Astrocyte of the cerebellum (primary cell): Measurements from ENCODE around the gene POU6F2.

Source experiments
- DNase-seq: peaks from one replicate; pipeline ENCODE4 v3.0.0-alpha.2; 2011; ENCODE audit warnings: low read depth
- H3K4me3 ChIP-seq: 2 replicates; pipeline ENCODE4 v1.5.1; 2011; ENCODE audit warnings: mild to moderate bottlenecking, low read depth, low read length, moderate library complexity
- in situ Hi-C: cut with HindIII; loops from 2 replicates; pipeline ENCODE4 v1.10.0; 2017; ENCODE audit warnings: low sequenced_read_pairs
- TF ChIP-seq, protein P1 (sequence below): IDR thresholded peaks from 2 replicates; pipeline ENCODE4 v1.5.1; 2012; ENCODE audit warnings: low read length, low read depth, moderate library complexity, mild to moderate bottlenecking; ENCODE audit errors: missing control alignments

POU6F2 gene

GRCh38 chr7:39515534-39516228 lies 538.0 kb downstream of the POU6F2 start:
- no peak overlapping the region for H3K4me3 ChIP-seq
- TF ChIP-seq, protein P1, sequence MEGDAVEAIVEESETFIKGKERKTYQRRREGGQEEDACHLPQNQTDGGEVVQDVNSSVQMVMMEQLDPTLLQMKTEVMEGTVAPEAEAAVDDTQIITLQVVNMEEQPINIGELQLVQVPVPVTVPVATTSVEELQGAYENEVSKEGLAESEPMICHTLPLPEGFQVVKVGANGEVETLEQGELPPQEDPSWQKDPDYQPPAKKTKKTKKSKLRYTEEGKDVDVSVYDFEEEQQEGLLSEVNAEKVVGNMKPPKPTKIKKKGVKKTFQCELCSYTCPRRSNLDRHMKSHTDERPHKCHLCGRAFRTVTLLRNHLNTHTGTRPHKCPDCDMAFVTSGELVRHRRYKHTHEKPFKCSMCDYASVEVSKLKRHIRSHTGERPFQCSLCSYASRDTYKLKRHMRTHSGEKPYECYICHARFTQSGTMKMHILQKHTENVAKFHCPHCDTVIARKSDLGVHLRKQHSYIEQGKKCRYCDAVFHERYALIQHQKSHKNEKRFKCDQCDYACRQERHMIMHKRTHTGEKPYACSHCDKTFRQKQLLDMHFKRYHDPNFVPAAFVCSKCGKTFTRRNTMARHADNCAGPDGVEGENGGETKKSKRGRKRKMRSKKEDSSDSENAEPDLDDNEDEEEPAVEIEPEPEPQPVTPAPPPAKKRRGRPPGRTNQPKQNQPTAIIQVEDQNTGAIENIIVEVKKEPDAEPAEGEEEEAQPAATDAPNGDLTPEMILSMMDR = no peak
- no peak for DNase-seq
- in situ Hi-C loops = no loop called here

DNA sequence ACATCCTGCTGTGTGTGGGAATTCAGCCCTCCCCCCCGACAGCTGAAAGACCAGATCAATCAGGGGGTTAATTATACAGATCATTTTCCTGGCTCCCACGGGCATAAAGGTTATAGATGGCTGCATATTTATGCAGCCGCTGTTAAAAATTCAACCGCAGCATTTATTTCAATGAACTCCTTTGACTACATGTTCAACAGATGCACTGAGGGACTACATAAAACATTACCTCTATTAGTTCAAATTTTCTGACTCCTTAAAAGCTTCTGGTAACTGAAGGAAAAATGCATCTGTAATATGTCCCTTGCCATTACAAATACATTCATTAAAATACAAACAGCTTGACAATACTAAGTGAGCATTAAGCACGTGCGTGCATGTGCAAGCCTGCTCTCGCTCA lies 538.8 kb downstream of the POU6F2 start:
- DNase-seq = no peak
- TF ChIP-seq, protein P1 = no peak
- in situ Hi-C loops = no loop called here
- no peak overlapping the region for H3K4me3 ChIP-seq

GRCh38 chr7:39517240-39517639 lies 539.5 kb downstream of the POU6F2 start:
- TF ChIP-seq, protein P1 = no peak
- DNase-seq = no peak
- H3K4me3 ChIP-seq = no peak overlapping the region
- in situ Hi-C loops = no loop called here
